ENCODE data around the gene OXNAD1.

DNA sequence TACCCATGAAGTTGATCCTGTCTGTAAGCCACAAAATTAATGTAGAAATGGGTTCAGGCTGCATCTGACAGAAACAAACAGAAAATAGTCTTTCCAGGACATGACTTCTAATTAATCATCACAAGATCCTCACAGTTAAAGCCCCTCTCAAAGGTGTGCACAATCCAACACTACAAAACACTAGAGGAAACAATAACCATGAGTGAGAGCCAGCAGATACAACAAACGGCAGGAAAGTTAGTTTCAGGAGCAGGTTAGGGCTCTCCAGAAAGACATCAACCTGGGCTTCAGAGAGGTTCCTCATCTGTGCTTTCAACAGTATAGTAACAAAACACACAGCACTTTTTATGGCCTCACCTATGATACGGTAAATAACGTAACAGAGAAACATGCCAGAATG, 43.0 kb upstream of the OXNAD1 start:
- no peak for TF ChIP-seq POLR2A (IDR thresholded peaks at IDR 0.05)
- TF ChIP-seq POLR2AphosphoS5 (IDR thresholded peaks at IDR 0.05) = no peak
